GM21528 (cell line): ENCODE results near the gene ERP27.

Source experiments
- ATAC-seq: cut with Tn5 transposase; IDR thresholded peaks from one replicate; pipeline ENCODE4 v1.9.1; 2021; ENCODE audit warnings: mild to moderate bottlenecking, moderate library complexity; ENCODE audit not compliant: unreplicated experiment, low FRiP score

ERP27 gene

GRCh38 chr12:14910090-14910915 is 28.0 kb downstream of the ERP27 start:
- ATAC-seq = no peak

- ATAC-seq = no peak
Observed at GRCh38 chr12:14907953-14908352, 30.4 kb downstream of the ERP27 start.

GRCh38 chr12:14906114-14906513 is 32.2 kb downstream of the ERP27 start:
- ATAC-seq = no peak

GRCh38 chr12:14905269-14906004 is 32.9 kb downstream of the ERP27 start:
- no peak for ATAC-seq

- no peak for ATAC-seq
Observed at GRCh38 chr12:14904854-14905253, 33.5 kb downstream of the ERP27 start.

- ATAC-seq = no peak
Observed at GRCh38 chr12:14903386-14904098, 34.8 kb downstream of the ERP27 start.

GRCh38 chr12:14902465-14902864 is 35.9 kb downstream of the ERP27 start:
- no peak for ATAC-seq

GRCh38 chr12:14901228-14901562 is 37.1 kb downstream of the ERP27 start:
- no peak for ATAC-seq

GRCh38 chr12:14900521-14901227 is 37.7 kb downstream of the ERP27 start:
- ATAC-seq = no peak

- ATAC-seq = no peak
Observed at GRCh38 chr12:14896521-14897169, 41.7 kb downstream of the ERP27 start.

- no peak for ATAC-seq
Observed at GRCh38 chr12:14893506-14894250, 44.7 kb downstream of the ERP27 start.

- ATAC-seq = no peak
Observed at GRCh38 chr12:14892726-14893505, 45.4 kb downstream of the ERP27 start.

- ATAC-seq = no peak
Observed at GRCh38 chr12:14890701-14891100, 47.6 kb downstream of the ERP27 start.

- no peak for ATAC-seq
Observed at GRCh38 chr12:14886271-14886670, 52.1 kb downstream of the ERP27 start.

GRCh38 chr12:14885718-14886221 is 52.6 kb downstream of the ERP27 start, which contains the start of gene MGP:
Gene MGP, minus strand, starts transcription at chr12:14885854. Its CDS starts 63 bp downstream, at chr12:14885791.
- ATAC-seq = no peak

- ATAC-seq = peak; percentile 95
Observed at GRCh38 chr12:14884458-14884878, 53.9 kb downstream of the ERP27 start.

- no peak for ATAC-seq
Observed at GRCh38 chr12:14883686-14884085, 54.7 kb downstream of the ERP27 start.

GRCh38 chr12:14880890-14881453 is 57.4 kb downstream of the ERP27 start:
- no peak for ATAC-seq
